AG04450 (cell line): ENCODE results near the gene NUDT12. TPM values are rescaled to one million over a fixed set of nuclear protein-coding genes. Genes with fewer than 3 reads are reported as not detected.
A peak's percentile ranks its signal among the peaks of the same experiment; 100 is the strongest.

Experiments
- CTCF ChIA-PET: fragments of 300-600, 350-600 bp; formaldehyde crosslinking; extraction: SDS; loops from one replicate; lab custom pipeline; 2022; ENCODE audit warnings: antibody characterized with exemption, inconsistent platforms; lab: Charles Lee
- POLR2A ChIA-PET: fragments of 350-600 bp; formaldehyde crosslinking; extraction: SDS; loops from one replicate; lab custom pipeline; 2021; ENCODE audit warnings: antibody characterized with exemption, inconsistent platforms; lab: Yijun Ruan, JAX
- DNase-seq: peaks from one replicate; pipeline ENCODE4 v3.0.0-alpha.2; 2011; ENCODE audit warnings: low read depth, low spot score
- H3K27ac ChIP-seq: one replicate; pipeline ENCODE4 v1.5.1; 2012; ENCODE audit warnings: low read depth, low read length, control low read depth
- H3K27me3 ChIP-seq: one replicate; pipeline ENCODE4 v1.6.0; 2012; ENCODE audit warnings: low read length; ENCODE audit not compliant: control insufficient read depth, insufficient read depth
- H3K4me3 ChIP-seq: 2 replicates; pipeline ENCODE4 v1.5.1; 2011; ENCODE audit warnings: mild to moderate bottlenecking, low read depth, low read length, control low read depth
- H3K9me3 ChIP-seq: 2 replicates; pipeline ENCODE4 v1.5.1; 2012; ENCODE audit warnings: low read length; ENCODE audit not compliant: control insufficient read depth, insufficient read depth
- CTCF ChIP-seq: IDR thresholded peaks from 2 replicates; pipeline ENCODE4 v1.5.1; 2011; ENCODE audit warnings: low read depth, low read length, control low read depth, inconsistent platforms
- polyA plus RNA-seq: library from polyadenylated mRNA; depleted of rRNA; stranded (reverse); fragments of >200 nt; gene quantifications from 2 replicates; pipeline ENCODE4 v1.2.3, GENCODE V29; 2011

The NUDT12 gene
- polyA plus RNA-seq, 1 experiment = 12.3 TPM

- no peak for DNase-seq
- ChIA-PET CTCF (interaction anchor here (0.7 kb wide), 1 partner anchor 1291 kb away, joined by 3 read pairs; no protein-coding TSS in a partner anchor), POLR2A (no interaction called here)
- Histone ChIP-seq H3K9me3 (no peaks in the 10 kb centered on the region), H3K27me3 (no peaks in the 10 kb centered on the region), H3K4me3 (no peak overlapping the region), H3K27ac (no peak overlapping the region)
- TF ChIP-seq CTCF = no peak
Observed at GRCh38 chr5:103526164-103526915, 36.2 kb downstream of the NUDT12 start.

DNA sequence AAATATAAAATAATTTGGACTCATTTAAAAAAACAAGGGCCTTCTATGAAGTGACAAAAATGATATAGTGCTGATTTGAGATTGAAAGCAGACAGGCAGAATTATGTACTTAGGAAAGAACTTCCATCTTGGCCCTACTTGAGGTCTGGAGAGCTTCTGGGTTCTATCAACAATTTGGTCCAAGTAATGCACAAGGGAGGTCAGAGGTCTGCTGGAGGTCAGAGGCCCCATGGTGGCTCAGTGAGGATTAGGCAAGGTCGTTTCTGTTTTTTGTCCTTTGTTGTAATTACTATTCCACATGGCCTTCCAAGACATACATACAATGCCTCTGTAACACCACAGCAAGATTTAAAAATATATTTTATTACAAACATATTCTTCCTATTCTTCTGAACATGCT, 37.2 kb downstream of the NUDT12 start:
- POLR2A ChIA-PET = no interaction called here
- H3K9me3 ChIP-seq = no peaks in the 10 kb centered on the region
- H3K27me3 ChIP-seq = no peaks in the 10 kb centered on the region
- no peak overlapping the region for H3K4me3 ChIP-seq
- no peak overlapping the region for H3K27ac ChIP-seq
- no peak for TF ChIP-seq CTCF
- DNase-seq = no peak
- CTCF ChIA-PET = interaction anchor here (0.7 kb wide), 1 partner anchor 1290 kb away, joined by 3 read pairs; no protein-coding TSS in a partner anchor

GRCh38 chr5:103523319-103523718, 39.3 kb downstream of the NUDT12 start:
- ChIA-PET POLR2A (no interaction called here), CTCF (no interaction called here)
- H3K27ac ChIP-seq = no peak overlapping the region

DNA sequence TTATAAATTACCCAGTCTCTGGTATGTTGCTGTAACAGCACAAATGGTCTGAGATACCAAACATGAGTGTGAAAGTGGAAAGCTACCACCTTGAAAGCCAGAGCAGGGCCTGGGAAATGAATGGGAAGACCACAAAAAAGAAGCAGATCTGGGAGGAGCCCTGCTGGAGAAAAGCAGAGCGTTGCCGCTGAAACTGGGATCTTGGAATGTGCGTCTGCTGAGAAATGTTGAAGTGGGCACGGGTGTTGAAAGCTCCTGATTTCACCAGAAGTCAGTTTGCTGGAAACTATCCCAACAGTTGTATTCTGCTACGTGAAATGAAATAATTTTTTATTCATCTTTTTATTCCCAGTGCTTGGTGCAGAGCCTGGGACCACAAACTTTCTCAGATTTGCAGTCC, 40.0 kb downstream of the NUDT12 start:
- Histone ChIP-seq H3K27ac (no peak overlapping the region), H3K4me3 (no peak overlapping the region), H3K27me3 (no peaks in the 10 kb centered on the region), H3K9me3 (no peaks in the 10 kb centered on the region)
- ChIA-PET CTCF (no interaction called here), POLR2A (no interaction called here)
- no peak for TF ChIP-seq CTCF
- DNase-seq = no peak

More at GRCh38 chr5:103523319-103523718, 39.3 kb downstream of the NUDT12 start:
- Histone ChIP-seq H3K27me3 (no peaks in the 10 kb centered on the region), H3K4me3 (no peak overlapping the region), H3K9me3 (no peaks in the 10 kb centered on the region)
- TF ChIP-seq CTCF = no peak
- no peak for DNase-seq

GRCh38 chr5:103519550-103519949, 43.0 kb downstream of the NUDT12 start:
- DNase-seq = no peak
- Histone ChIP-seq H3K9me3 (no peaks in the 10 kb centered on the region), H3K27ac (no peak overlapping the region), H3K27me3 (peaks cover 3% of the 10 kb centered on the region), H3K4me3 (no peak overlapping the region)
- TF ChIP-seq CTCF = peak; percentile 40
- ChIA-PET POLR2A (no interaction called here), CTCF (interaction anchor here (0.7 to 1.4 kb wide), 5 partner anchors 10 to 381 kb away, joined by 3 to 6 read pairs (median 3); no protein-coding TSS in a partner anchor)
